DMS114 treated with DMSO at 0.1 percent for 48 hours (cell line): ENCODE data around the gene CAV3.

Source experiments
- DNase-seq: peaks from one replicate; lab custom pipeline; 2025; ENCODE audit not compliant: unreplicated experiment; lab: John Stamatoyannopoulos, UW

The CAV3 gene

GRCh38 chr3:8760506-8760905, 26.9 kb downstream of the CAV3 start:
- no peak for DNase-seq

- no peak for DNase-seq
Measured at GRCh38 chr3:8761866-8762265, 28.3 kb downstream of the CAV3 start.

GRCh38 chr3:8762607-8763377, 29.2 kb downstream of the CAV3 start:
- no peak for DNase-seq

GRCh38 chr3:8764528-8764927, 30.9 kb downstream of the CAV3 start:
- no peak for DNase-seq

- DNase-seq = no peak
Measured at GRCh38 chr3:8765528-8765927, 31.9 kb downstream of the CAV3 start.

GRCh38 chr3:8766148-8766547, 32.5 kb downstream of the CAV3 start:
- DNase-seq = no peak

GRCh38 chr3:8767256-8767666, 33.7 kb downstream of the CAV3 start:
- no peak for DNase-seq

- no peak for DNase-seq
Measured at GRCh38 chr3:8767667-8768363, 34.2 kb downstream of the CAV3 start.

GRCh38 chr3:8768364-8769087, 34.9 kb downstream of the CAV3 start:
- DNase-seq = no peak

- DNase-seq = peak; percentile 21
Measured at GRCh38 chr3:8769088-8769822, 35.7 kb downstream of the CAV3 start, which contains the start of gene OXTR. OXTR (minus strand) TSS chr3:8769613; CDS start chr3:8768187, 1,426 bp downstream.

GRCh38 chr3:8773941-8774542, 40.4 kb downstream of the CAV3 start:
- DNase-seq = no peak

GRCh38 chr3:8775181-8775580, 41.6 kb downstream of the CAV3 start:
- DNase-seq = no peak

GRCh38 chr3:8775602-8776001, 42.0 kb downstream of the CAV3 start:
- no peak for DNase-seq

GRCh38 chr3:8776406-8776805, 42.8 kb downstream of the CAV3 start:
- DNase-seq = no peak

- DNase-seq = no peak
Measured at GRCh38 chr3:8777201-8777977, 43.8 kb downstream of the CAV3 start.

GRCh38 chr3:8777978-8778267, 44.3 kb downstream of the CAV3 start:
- DNase-seq = no peak

- no peak for DNase-seq
Measured at GRCh38 chr3:8778475-8778874, 44.9 kb downstream of the CAV3 start.

- no peak for DNase-seq
Measured at GRCh38 chr3:8780279-8780678, 46.7 kb downstream of the CAV3 start.

- no peak for DNase-seq
Measured at GRCh38 chr3:8784676-8785435, 51.3 kb downstream of the CAV3 start.
